Mucosa of gallbladder (tissue), 1 donor: ENCODE results near the gene DDX39A. TPM values are rescaled to one million over a fixed set of nuclear protein-coding genes. Genes with fewer than 3 reads are reported as not detected.
"Not testable (repeated sequence)": the region's sequence is repeated elsewhere in the genome, so short reads cannot be mapped to it uniquely, and the experiment has no call there.

Source experiments
- DNase-seq: peaks from one replicate; pipeline ENCODE4 v3.0.0-alpha.2; 2020; ENCODE audit warnings: low spot score
- total RNA-seq: library from RNA; stranded (reverse); gene quantifications from one replicate; pipeline ENCODE4 v1.2.1, GENCODE V29; 2021
- donor health status: DM: no; HTN: no; CAD: no.

Gene DDX39A
- total RNA-seq, 1 donor from 2014 or later: 46.4 TPM

DNA sequence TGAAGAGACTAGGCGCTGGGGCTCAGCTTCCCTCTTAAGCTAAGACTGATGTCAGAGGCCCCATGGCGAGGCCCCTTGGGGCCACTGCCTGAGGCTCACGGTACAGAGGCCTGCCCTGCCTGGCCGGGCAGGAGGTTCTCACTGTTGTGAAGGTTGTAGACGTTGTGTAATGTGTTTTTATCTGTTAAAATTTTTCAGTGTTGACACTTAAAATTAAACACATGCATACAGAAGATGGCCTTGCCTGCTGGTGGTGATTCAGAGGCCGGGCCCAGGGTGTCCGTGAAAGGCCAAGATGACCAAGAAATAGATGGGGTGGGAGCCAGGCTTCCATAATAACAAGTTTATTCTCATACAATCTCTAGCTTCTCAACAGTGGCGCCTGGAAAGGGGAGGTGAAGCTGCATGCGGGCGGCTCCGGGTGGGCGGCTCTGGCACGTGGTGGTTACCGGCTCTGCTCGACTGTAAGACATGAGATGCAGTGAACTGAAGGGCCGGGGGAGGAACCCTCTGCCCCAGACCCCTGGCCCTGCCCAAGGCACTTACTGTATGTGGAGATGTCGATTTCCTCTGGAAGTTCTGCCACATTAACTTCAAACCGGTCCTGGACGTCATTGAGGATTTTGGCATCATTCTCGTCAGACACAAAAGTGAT lies 10.5 kb downstream of the DDX39A start:
- DNase-seq: no peak

GRCh38 chr19:14407605-14408484 lies 11.3 kb downstream of the DDX39A start:
- DNase-seq: no peak

GRCh38 chr19:14406645-14407401 lies 12.3 kb downstream of the DDX39A start:
- DNase-seq: no peak

DNA sequence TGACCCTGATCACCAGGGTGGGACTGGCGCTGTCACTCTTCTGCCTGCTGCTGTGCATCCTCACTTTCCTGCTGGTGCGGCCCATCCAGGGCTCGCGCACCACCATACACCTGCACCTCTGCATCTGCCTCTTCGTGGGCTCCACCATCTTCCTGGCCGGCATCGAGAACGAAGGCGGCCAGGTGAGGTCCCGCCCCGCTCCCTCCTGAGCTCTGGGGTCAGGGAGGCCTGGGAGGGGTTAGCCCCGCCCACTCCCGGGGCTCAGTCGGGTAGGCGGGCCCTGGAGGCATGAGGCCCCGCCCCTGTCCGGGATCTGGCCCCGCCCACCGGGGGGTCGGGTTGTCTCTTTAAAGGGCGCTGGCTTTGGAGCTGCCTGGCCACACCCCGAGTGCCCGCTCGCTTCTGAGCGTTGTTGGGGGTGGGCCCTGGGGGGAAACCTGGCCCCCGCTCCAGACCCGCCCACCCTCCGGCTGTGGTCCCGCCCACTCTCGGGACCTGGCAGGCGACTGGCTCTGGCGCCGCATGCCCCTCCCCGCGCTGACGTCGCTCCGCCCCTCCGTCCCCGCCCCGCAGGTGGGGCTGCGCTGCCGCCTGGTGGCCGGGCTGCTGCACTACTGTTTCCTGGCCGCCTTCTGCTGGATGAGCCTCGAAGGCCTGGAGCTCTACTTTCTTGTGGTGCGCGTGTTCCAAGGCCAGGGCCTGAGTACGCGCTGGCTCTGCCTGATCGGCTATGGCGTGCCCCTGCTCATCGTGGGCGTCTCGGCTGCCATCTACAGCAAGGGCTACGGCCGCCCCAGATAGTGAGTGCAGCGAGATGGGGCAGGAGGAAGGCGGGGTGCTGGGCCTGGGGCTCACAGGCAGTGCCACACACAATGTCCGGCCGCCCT lies 13.1 kb downstream of the DDX39A start:
- DNase-seq: peak; percentile 90

- DNase-seq: no peak
Measured at GRCh38 chr19:14405380-14405757, 13.8 kb downstream of the DDX39A start.

DNA sequence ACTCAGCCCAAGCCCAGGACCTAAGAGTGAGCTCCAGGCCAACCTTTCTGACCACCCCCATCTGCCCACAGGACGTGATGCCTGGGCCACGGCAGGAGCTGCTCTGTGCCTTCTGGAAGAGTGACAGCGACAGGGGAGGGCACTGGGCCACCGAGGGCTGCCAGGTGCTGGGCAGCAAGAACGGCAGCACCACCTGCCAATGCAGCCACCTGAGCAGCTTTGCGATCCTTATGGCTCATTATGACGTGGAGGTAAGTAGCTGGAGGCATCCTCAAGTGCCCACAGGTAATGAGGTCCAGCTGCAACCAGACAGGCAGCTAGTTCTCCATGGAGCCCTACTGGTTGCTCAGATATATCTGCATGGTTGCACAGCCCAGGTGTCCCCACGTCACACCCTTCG lies 14.8 kb downstream of the DDX39A start:
- DNase-seq: no peak

DNA sequence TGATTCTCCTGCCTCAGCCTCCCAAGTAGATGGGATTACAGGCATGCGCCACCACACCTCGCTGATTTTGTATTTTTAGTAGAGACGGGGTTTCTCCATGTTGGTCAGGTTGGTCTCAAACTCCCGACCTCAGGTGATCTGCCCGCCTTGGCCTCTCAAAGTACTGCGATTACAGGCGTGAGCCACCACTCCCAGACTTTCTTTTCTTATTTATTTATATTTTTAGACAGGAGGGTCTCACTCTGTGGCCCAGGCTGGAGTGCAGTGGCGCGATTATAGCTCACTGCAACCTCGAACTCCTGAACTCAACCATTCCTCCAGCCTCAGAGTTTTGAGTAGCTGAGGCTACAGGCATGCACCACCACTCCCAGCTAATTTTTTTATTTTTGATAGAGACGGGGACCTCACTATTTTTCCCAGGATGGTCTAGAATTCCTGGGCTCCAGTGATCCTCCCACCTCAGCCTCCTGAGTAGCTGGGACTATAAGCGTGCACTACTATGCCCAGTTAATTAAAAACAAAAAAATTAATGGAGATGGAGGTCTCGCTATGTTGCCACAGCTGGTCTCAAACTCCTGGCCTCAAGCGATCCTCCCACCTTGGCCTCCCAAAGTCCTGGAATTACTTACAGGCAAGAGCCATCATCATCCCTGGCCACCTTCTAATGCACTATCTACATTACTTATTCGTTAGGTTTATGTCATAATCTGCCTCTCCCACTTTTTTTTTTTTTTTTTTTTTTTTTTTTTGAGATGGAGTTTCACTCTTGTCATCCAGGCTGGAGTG lies 15.8 kb downstream of the DDX39A start:
- not testable (repeated sequence) for DNase-seq

DNA sequence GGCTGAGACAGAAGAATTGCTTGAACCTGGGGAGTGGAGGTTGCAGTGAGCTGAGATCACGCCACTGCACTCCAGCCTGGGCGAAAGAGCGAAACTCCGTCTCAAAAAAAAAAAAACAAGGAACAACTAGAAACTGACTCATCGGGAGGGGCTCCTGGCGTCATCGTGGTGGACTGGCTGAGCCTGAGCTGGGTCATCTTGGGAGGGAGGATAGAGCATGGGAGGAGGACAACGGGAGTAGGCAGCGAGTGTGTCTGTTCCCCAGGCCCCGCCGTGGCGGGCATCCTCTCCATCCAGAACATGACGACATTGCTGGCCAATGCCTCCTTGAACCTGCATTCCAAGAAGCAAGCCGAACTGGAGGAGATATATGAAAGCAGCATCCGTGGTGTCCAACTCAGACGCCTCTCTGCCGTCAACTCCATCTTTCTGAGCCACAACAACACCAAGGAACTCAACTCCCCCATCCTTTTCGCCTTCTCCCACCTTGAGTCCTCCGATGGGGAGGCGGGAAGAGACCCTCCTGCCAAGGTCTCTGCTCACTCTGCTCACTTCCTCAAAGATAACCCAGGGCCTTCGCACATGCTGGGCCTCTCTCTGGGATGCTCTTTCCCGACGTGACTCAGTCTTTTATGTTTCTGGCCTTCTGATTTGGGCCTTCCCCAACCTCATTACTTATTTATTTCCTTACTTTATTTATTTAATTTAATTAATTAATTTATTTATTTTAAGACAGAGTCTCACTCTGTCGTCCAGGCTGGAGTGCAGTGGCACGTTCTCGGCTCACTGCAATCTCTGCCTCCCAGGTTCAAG lies 16.6 kb downstream of the DDX39A start:
- no peak for DNase-seq

DNA sequence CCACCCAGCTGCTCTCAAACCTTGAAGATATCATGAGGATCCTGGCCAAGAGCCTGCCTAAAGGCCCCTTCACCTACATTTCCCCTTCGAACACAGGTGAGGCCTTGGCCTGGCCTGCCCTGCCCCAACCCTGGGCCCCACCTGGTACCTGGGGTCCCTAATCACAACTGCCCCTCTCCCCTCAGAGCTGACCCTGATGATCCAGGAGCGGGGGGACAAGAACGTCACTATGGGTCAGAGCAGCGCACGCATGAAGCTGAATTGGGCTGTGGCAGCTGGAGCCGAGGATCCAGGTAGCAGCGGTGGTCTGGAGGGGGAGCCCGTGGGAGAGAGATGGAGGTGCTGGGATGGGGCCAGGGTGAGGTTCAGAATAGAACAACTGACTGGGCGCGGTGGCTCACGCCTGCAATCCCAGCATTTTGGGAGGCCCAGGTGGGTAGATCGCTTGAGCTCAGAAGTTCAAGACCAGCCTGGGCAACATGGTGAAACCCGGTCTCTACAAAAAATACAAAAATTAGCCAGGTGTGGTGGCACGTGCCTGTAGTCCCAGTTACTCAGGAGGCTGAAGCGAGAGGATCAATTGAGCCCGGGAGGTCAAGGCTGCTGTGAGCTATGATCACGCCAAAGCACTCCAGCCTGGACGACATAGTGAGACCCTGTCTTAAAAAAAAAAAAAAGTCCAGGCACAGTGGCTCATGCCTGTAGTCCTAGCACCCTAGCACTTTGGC lies 17.5 kb downstream of the DDX39A start:
- DNase-seq: no peak

DNA sequence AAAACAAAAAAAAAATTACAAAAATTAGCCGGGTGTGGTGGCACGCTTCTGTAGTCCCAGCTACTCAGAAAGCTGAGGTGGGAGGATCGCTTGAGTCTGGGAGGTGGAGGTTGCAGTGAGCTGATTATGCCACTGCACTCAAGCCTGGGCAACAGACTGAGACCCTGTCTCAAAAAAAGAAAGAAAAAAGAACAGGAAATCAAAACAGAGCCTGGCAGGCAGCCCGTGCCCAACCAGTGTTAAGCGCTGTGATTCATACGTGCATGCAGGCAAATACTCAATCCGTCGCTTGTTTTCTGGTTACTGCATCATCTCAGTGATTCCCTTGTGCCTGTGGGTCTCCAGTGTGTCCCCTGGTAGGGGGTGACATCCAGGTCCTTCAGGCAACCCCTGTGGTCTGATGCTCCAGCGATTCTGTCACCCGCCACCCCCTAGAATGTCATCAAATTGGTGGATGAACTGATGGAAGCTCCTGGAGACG lies 18.1 kb downstream of the DDX39A start:
- DNase-seq: no peak

DNA sequence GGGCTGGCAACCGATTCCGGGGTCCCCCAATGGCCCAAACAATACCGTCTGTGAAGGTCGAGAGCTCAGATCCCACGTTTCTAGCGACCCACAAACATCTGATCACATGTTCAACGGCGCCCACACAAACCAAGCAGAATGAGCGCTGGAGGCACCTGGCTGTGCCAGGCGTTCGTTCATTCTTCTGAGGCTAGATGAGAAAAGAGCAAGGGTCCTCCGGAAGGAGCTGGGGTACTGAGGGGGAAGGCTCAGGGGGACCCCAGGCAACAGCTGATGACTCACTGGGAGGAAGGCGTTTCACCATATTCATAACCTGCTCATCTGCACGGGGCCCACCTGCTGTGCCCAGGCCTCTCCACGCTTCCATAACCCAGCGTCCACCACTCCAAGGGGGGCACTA lies 22.0 kb downstream of the DDX39A start:
- DNase-seq: not testable (repeated sequence)

DNA sequence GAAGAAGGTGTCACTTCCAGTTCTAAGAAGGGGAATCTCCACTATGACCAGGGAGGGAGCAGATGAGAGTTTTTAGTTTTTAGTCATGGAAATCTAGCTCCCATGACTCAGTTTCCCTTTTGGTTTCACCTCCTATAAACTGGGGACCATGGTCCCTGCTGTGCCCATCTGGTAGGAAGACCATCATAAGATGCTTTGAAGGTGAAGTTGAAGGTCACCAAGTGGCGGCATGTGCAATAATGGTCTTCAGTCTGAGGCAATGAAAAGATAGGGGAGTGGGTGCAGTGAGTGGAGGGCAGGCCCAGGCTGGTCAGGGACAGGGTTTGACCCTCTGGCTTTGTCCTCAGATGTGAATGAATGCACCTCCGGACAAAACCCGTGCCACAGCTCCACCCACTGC lies 22.4 kb downstream of the DDX39A start:
- not testable (repeated sequence) for DNase-seq

DNA sequence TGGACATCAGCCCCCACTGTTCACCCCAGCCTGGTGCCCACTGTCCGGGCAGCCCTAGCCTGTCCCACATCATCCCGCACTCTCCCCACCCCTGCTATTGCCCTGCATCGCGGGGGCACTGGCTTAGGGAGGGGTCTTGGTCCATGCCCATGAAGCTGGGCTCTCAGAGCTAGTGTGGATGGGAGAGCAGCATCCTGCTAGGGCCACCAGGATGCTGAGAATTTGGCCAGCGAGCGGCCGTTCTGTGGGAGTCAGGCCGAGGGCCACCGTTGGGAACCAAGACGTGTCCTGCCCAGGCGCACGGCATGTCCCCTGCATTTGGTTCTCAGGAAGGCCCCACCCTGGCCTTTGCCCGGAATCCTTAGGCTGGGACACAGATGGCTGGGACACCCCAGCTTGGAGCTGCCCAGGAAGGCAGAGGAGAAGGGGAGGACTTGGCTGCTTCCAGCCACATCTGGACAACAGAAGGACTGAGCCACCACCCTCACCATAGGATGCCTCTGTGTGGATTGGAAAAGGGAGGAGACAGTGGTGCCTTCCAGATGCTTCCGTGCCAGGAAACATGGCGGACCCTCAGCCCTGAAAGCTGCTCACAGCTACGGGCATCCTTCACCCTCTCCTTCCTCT lies 23.3 kb downstream of the DDX39A start:
- DNase-seq: no peak

GRCh38 chr19:14395262-14395661 lies 23.9 kb downstream of the DDX39A start:
- no peak for DNase-seq

DNA sequence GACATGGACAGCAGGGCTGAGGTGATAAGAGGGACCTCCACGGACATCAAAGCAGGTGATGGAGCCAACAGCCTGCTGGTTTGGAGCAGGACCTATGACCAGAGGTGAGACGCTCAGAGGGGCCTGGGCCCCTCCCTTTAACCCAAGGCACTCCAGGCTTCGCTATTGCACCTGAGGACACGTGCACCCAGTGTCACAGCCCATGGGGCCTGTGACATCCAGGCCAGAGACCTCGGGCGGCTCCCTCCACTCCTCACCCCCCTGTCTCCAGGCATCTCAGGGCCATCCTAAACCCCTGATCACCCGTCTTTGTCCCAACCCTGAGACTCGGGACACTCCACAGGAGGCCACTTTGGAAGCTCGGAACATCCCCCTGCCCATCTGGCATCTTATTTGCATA lies 25.0 kb downstream of the DDX39A start:
- no peak for DNase-seq

DNA sequence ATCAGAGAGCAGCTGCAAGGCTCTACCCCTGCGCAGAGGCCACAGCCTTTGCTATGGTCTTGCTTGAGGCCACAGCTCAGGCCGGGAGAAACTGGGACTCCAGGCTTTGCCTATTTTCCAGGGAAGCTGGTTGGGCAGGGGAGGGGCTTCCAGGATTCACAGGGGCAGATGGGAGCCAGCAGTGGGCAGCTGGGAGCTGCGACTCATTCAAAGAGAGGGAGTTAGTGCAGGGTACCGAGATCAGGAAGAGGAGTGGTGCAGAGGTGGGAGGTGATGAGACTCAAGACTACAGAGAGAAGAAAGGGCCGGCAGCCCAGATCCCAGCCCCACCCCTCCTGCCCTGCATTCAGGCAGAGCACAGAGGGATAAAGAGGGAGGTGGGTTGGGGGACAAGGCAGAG lies 25.8 kb downstream of the DDX39A start:
- DNase-seq: no peak

- DNase-seq: no peak
Measured at GRCh38 chr19:14391156-14391821, 27.9 kb downstream of the DDX39A start.

- DNase-seq: no peak
Measured at GRCh38 chr19:14390548-14390947, 28.6 kb downstream of the DDX39A start.
